Epithelial cell of proximal tubule (primary cell): Measurements from ENCODE around the gene POLR2J3. TPM values are rescaled to one million over a fixed set of nuclear protein-coding genes. Genes with fewer than 3 reads are reported as not detected.
"Not testable (repeated sequence)": the region's sequence is repeated elsewhere in the genome, so short reads cannot be mapped to it uniquely, and the experiment has no call there.

Experiments used
- DNase-seq: peaks from one replicate; pipeline ENCODE4 v3.0.0-alpha.2; 2011; ENCODE audit warnings: low read depth
- H3K4me3 ChIP-seq: 2 replicates; pipeline ENCODE4 v1.5.1; 2011; ENCODE audit warnings: low read depth, mild to moderate bottlenecking, low read length
- total RNA-seq: library from RNA; depleted of rRNA; stranded (reverse); fragments of >200 nt; gene quantifications from 2 replicates; pipeline ENCODE4 v1.2.3, GENCODE V29; 2015

Gene POLR2J3
- total RNA-seq, 1 donor from 2014 or later: 4.8 TPM

GRCh38 chr7:102532127-102532526 is 40.3 kb downstream of the POLR2J3 start:
- not testable (repeated sequence) for H3K4me3 ChIP-seq, DNase-seq

GRCh38 chr7:102531583-102531982 is 40.8 kb downstream of the POLR2J3 start:
- not testable (repeated sequence) for DNase-seq, H3K4me3 ChIP-seq

GRCh38 chr7:102527822-102528793 is 44.3 kb downstream of the POLR2J3 start:
- H3K4me3 ChIP-seq, DNase-seq: not testable (repeated sequence)

GRCh38 chr7:102527182-102527581 is 45.2 kb downstream of the POLR2J3 start:
- not testable (repeated sequence) for DNase-seq, H3K4me3 ChIP-seq

- H3K4me3 ChIP-seq, DNase-seq: not testable (repeated sequence)
These were observed 47.6 kb downstream of the POLR2J3 start for GRCh38 chr7:102524803-102525202.

GRCh38 chr7:102520797-102521196 is 51.6 kb downstream of the POLR2J3 start:
- DNase-seq, H3K4me3 ChIP-seq: not testable (repeated sequence)

GRCh38 chr7:102517550-102518147 is 54.7 kb downstream of the POLR2J3 start, which contains the start of gene RASA4B:
RASA4B (minus strand) TSS chr7:102517777; CDS start chr7:102517710, 67 bp downstream.
- DNase-seq: not testable (repeated sequence)

More at GRCh38 chr7:102517550-102518147, 54.7 kb downstream of the POLR2J3 start, which contains the start of gene RASA4B:
- peak within 1 kb of the TSS; percentile 28 for H3K4me3 ChIP-seq

Other genes with a start within 250 kb of the POLR2J3 start
- gene SPDYE6, start 216.1 kb downstream of the POLR2J3 start, total RNA-seq: not detected in 2 replicates
- gene PRKRIP1, start 176.2 kb downstream of the POLR2J3 start, total RNA-seq: 13.2 and 16.1 TPM in 2 replicates
- gene ORAI2, start 139.0 kb downstream of the POLR2J3 start, total RNA-seq: 35.7 and 46.6 TPM in 2 replicates
- gene ALKBH4, start 107.7 kb downstream of the POLR2J3 start, total RNA-seq: 19.3 and 26.9 TPM in 2 replicates
- 27.9 and 30.1 TPM in 2 replicates for gene LRWD1, start 107.6 kb downstream of the POLR2J3 start, total RNA-seq
- 32.8 and 47.4 TPM in 2 replicates for gene POLR2J, start 93.7 kb downstream of the POLR2J3 start, total RNA-seq
- gene RASA4B, start 54.8 kb downstream of the POLR2J3 start, total RNA-seq: 1.4 and 2.3 TPM in 2 replicates
- gene UPK3BL2, start 28.9 kb downstream of the POLR2J3 start, total RNA-seq: 1.0 and 2.2 TPM in 2 replicates
- not detected in 2 replicates for gene SPDYE2, start 21.4 kb downstream of the POLR2J3 start, total RNA-seq
- gene RASA4, start 44.2 kb upstream of the POLR2J3 start, total RNA-seq: 3.0 and 8.1 TPM in 2 replicates
- 12.1 and 17.3 TPM in 2 replicates for gene UPK3BL1, start 70.2 kb upstream of the POLR2J3 start, total RNA-seq
- not detected in 2 replicates for gene SPDYE2B, start 77.7 kb upstream of the POLR2J3 start, total RNA-seq
- gene POLR2J2, start 99.1 kb upstream of the POLR2J3 start, total RNA-seq: 1.3 TPM in 1 of 2 replicates, not detected in the other
- 9.1 and 13.9 TPM in 2 replicates for gene FAM185A, start 176.4 kb upstream of the POLR2J3 start, total RNA-seq